Activated CD8-positive, alpha-beta T cell treated with anti-CD3 and anti-CD28 coated beads for 36 hours (primary cell): Measurements from ENCODE around the gene EML3. TPM values are rescaled to one million over a fixed set of nuclear protein-coding genes. Genes with fewer than 3 reads are reported as not detected.

ENCODE experiments used
- ATAC-seq: fragments of 200-7000 bp; cut with Tn5 transposase; one replicate; pipeline ENCODE4 v1.10.0; 2021; ENCODE audit warnings: mild to moderate bottlenecking, moderate library complexity
- CTCF ChIA-PET: fragments of 350-600 bp; sonication (Branson Sonifier 250); formaldehyde crosslinking; loops from one replicate; lab custom pipeline; 2021; ENCODE audit warnings: antibody characterized with exemption; lab: Charles Lee
- POLR2A ChIA-PET: fragments of 350-600 bp; sonication (Branson Sonifier 250); formaldehyde crosslinking; loops from one replicate; lab custom pipeline; 2021; ENCODE audit warnings: antibody characterized with exemption; lab: Charles Lee
- DNase-seq: peaks from one replicate; pipeline ENCODE4 v3.0.0-alpha.2; 2020
- H3K27ac Mint-ChIP-seq: one replicate; pipeline ENCODE4 v1.8.0; 2021; ENCODE audit warnings: mild to moderate bottlenecking, mixed read lengths
- H3K27me3 Mint-ChIP-seq: one replicate; pipeline ENCODE4 v1.8.0; 2021; ENCODE audit warnings: mixed read lengths
- H3K36me3 Mint-ChIP-seq: one replicate; pipeline ENCODE4 v1.8.0; 2021; ENCODE audit warnings: low read depth, mixed read lengths
- H3K4me1 Mint-ChIP-seq: one replicate; pipeline ENCODE4 v1.8.0; 2021; ENCODE audit warnings: low read depth, mixed read lengths
- H3K4me3 Mint-ChIP-seq: one replicate; pipeline ENCODE4 v1.8.0; 2021; ENCODE audit warnings: mild to moderate bottlenecking, moderate library complexity, mixed read lengths
- H3K9me3 Mint-ChIP-seq: one replicate; pipeline ENCODE4 v1.8.0; 2021; ENCODE audit warnings: mixed read lengths
- CTCF ChIP-seq: fragments of 200-600 bp; IDR thresholded peaks from one replicate; pipeline ENCODE4 v1.8.0; 2022; ENCODE audit warnings: antibody characterized with exemption, mild to moderate bottlenecking
- intact Hi-C: fragments of 100-400 bp; cut with micrococcal nuclease; formaldehyde crosslinking; loops from one replicate; pipeline ENCODE4 v1.10.0; 2022
- total RNA-seq, 2 experiments: library from RNA; stranded (reverse); gene quantifications; one replicate each; pipeline ENCODE4 v1.2.3, GENCODE V29; 2021

Gene EML3
- total RNA-seq, 2 experiments from 2014 or later: 115 to 120 TPM

GRCh38 chr11:62603776-62604299 lies 8.7 kb downstream of the EML3 start:
- H3K4me3 Mint-ChIP-seq: no peak overlapping the region
- DNase-seq: no peak
- no peaks in the 10 kb centered on the region for H3K27me3 Mint-ChIP-seq
- POLR2A ChIA-PET: interaction anchor here (0.8 to 2.4 kb wide), 9 partner anchors 8 to 120 kb away, joined by 3 to 24 read pairs (median 5); partner anchors contain the start of genes C11orf98, CSKMT, LBHD1 and TUT1
- TF ChIP-seq CTCF: no peak
- no peak for ATAC-seq
- no peak overlapping the region for H3K27ac Mint-ChIP-seq
- H3K9me3 Mint-ChIP-seq: no peaks in the 10 kb centered on the region
- peaks cover 42% of the 10 kb centered on the region for H3K4me1 Mint-ChIP-seq
- intact Hi-C loops: no loop called here
- CTCF ChIA-PET: interaction anchor here (1.1 to 1.4 kb wide), 4 partner anchors 8 to 179 kb away, joined by 3 to 4 read pairs (median 3); no protein-coding TSS in a partner anchor
- peaks cover 65% of the 10 kb centered on the region for H3K36me3 Mint-ChIP-seq

- no peaks in the 10 kb centered on the region for H3K27me3 Mint-ChIP-seq
- ATAC-seq (no peak), DNase-seq (no peak)
- intact Hi-C loops: no loop called here
- no peaks in the 10 kb centered on the region for H3K9me3 Mint-ChIP-seq
- ChIA-PET CTCF (interaction anchor here (0.8 to 1.4 kb wide), 5 partner anchors 8 to 60 kb away, joined by 3 to 5 read pairs (median 3); partner anchors contain the start of gene TUT1), POLR2A (interaction anchor here (0.6 to 2.4 kb wide), 8 partner anchors 8 to 121 kb away, joined by 3 to 24 read pairs (median 5); partner anchors contain the start of genes B3GAT3, C11orf98, CSKMT and TUT1)
- H3K4me1 Mint-ChIP-seq: peaks cover 42% of the 10 kb centered on the region
- TF ChIP-seq CTCF: no peak
- H3K36me3 Mint-ChIP-seq: peaks cover 66% of the 10 kb centered on the region
- no peak overlapping the region for H3K27ac Mint-ChIP-seq
- peak overlapping the region; percentile 0 for H3K4me3 Mint-ChIP-seq
Measured at GRCh38 chr11:62603072-62603408, 9.5 kb downstream of the EML3 start.

- H3K27ac Mint-ChIP-seq: peak overlapping the region; percentile 91
- peaks cover 41% of the 10 kb centered on the region for H3K4me1 Mint-ChIP-seq
- peaks cover 66% of the 10 kb centered on the region for H3K36me3 Mint-ChIP-seq
- no peak for TF ChIP-seq CTCF
- H3K9me3 Mint-ChIP-seq: no peaks in the 10 kb centered on the region
- intact Hi-C loops: no loop called here
- ChIA-PET POLR2A (interaction anchor here (0.6 to 3.9 kb wide), 14 partner anchors 9 to 253 kb away, joined by 3 to 59 read pairs (median 8); partner anchors contain the start of genes B3GAT3, C11orf98, CSKMT and EML3), CTCF (interaction anchor here (0.6 to 2.7 kb wide), 11 partner anchors 8 to 78 kb away, joined by 3 to 24 read pairs (median 4); partner anchors contain the start of genes C11orf98, CSKMT, EML3 and INTS5)
- peak overlapping the region; percentile 86 for H3K4me3 Mint-ChIP-seq
- peak; percentile 19 for DNase-seq
- no peaks in the 10 kb centered on the region for H3K27me3 Mint-ChIP-seq
- ATAC-seq: no peak
Measured at GRCh38 chr11:62602141-62603071, 10.2 kb downstream of the EML3 start.

- H3K4me1 Mint-ChIP-seq: peaks cover 43% of the 10 kb centered on the region
- no peak for TF ChIP-seq CTCF
- peaks cover 73% of the 10 kb centered on the region for H3K36me3 Mint-ChIP-seq
- peak within 1 kb of the TSS; percentile 86 for H3K4me3 Mint-ChIP-seq
- intact Hi-C loops: no loop called here
- no peaks in the 10 kb centered on the region for H3K27me3 Mint-ChIP-seq
- H3K9me3 Mint-ChIP-seq: no peaks in the 10 kb centered on the region
- ATAC-seq (peak; percentile 89), DNase-seq (peak; percentile 99)
- H3K27ac Mint-ChIP-seq: peak within 1 kb of the TSS; percentile 95
- CTCF ChIA-PET: interaction anchor here (0.6 to 2.7 kb wide), 11 partner anchors 10 to 206 kb away, joined by 3 to 24 read pairs (median 4); partner anchors contain the start of genes C11orf98, CSKMT, EML3 and INTS5
- POLR2A ChIA-PET: interaction anchor here (0.9 to 3.9 kb wide), 15 partner anchors 10 to 253 kb away, joined by 3 to 59 read pairs (median 6); partner anchors contain the start of genes B3GAT3, C11orf98, CSKMT and EEF1G
Measured at GRCh38 chr11:62601372-62602140, 11.0 kb downstream of the EML3 start, which contains the start of gene MTA2. TSS of gene MTA2 (minus strand) at chr11:62601865. CDS start at chr11:62601450, 415 bp downstream.
